ENCODE data around the gene CCDC182. TPM values are rescaled to one million over a fixed set of nuclear protein-coding genes. Genes with fewer than 3 reads are reported as not detected.

CCDC182 gene
- total and polyA plus RNA-seq, 9 of the 15 experiments (the other 6 are each of a cell fraction or from before 2014, with no cell fraction given), result not detected

DNA sequence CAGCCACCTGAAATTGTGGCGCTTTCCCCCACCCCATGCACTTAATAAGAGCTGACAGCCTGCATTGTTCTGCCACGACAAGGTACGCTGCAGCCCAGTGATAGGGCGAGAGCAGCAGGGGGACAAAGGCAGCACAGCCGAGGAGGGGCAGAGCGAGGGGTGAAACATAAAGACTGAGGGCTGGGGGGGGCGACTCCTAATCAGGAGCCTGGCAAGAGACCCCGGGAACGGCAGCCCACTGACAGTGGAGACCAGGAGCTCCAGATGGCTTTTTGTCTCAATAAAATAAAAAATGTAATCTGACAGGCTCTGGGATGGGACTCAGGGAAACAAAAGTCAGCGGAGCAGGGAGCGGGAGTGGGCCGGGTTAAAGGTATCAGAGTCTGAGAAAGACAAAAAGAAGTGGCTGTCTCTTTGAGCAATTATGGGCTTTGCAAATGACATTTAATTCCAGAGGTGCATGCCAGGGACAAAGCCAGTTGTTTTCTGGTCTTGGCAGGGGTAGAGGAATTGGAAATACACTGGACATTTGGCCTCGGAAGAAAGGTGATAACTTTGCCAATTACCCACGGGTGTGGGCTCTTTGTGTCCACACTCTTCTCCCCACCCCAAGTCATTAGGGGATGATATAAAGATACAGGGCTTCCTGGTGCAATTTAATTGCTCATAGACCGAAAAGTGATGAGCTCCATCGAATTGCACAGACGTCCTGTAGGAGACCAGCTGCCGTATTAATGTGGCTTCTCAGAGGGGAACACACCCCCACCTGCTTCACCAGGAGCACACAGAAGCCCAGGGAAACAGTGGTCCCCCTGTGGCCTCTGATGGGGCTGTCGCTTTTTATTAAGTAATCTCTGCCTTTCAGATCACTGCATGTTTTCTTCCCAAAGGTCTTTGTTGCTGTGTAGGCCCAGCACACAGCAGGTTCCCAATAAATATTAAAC lies 17.6 kb upstream of the CCDC182 start:
- no peaks in the 10 kb centered on the region for H3K4me1 ChIP-seq (replicated peaks in 1 of 2; ENCODE audit: control insufficient read depth in 2 of 2, insufficient read depth in 2 of 2, low read length in 2 of 2)
- H4K20me1 ChIP-seq (replicated peaks; ENCODE audit: control insufficient read depth, insufficient read depth, low read length), result peaks cover 7% of the 10 kb centered on the region; the same call in 1 of the 2 replicates
- no TSS peak for BruUV-seq (replicated peaks)
- no peak overlapping the region for H3K4me2 ChIP-seq (ENCODE audit: insufficient read depth, low read length)
- FAIRE-seq (no peak), DNase-seq (ENCODE audit: extremely low read depth in 1 of 4, low spot score in 3 of 4) (no peak), ATAC-seq (no peak)
- intact Hi-C loops (cut with micrococcal nuclease) (no loop called here), in situ Hi-C loops (cut with MboI) (no loop called here)
- no peak overlapping the region for H3K4me3 ChIP-seq
- no peaks in the 10 kb centered on the region for H3K9me1 ChIP-seq (ENCODE audit: control insufficient read depth, insufficient read depth, low read length)
- H3K9me3 ChIP-seq (replicated peaks; ENCODE audit: control insufficient read depth, insufficient read depth, low read depth, low read length), result no peaks in the 10 kb centered on the region
- WGBS (ENCODE audit: insufficient coverage, low coverage, missing lambda C conversion rate), result 4% methylated on average over 19 of the region's 19 CpGs
- no peak for TF ChIP-seq CHCHD3 (CRISPR knock-in tag; IDR thresholded peaks at IDR 0.05)
- no peak for TF ChIP-seq ARID2 (IDR thresholded peaks at IDR 0.05)
- TF ChIP-seq, protein P1, sequence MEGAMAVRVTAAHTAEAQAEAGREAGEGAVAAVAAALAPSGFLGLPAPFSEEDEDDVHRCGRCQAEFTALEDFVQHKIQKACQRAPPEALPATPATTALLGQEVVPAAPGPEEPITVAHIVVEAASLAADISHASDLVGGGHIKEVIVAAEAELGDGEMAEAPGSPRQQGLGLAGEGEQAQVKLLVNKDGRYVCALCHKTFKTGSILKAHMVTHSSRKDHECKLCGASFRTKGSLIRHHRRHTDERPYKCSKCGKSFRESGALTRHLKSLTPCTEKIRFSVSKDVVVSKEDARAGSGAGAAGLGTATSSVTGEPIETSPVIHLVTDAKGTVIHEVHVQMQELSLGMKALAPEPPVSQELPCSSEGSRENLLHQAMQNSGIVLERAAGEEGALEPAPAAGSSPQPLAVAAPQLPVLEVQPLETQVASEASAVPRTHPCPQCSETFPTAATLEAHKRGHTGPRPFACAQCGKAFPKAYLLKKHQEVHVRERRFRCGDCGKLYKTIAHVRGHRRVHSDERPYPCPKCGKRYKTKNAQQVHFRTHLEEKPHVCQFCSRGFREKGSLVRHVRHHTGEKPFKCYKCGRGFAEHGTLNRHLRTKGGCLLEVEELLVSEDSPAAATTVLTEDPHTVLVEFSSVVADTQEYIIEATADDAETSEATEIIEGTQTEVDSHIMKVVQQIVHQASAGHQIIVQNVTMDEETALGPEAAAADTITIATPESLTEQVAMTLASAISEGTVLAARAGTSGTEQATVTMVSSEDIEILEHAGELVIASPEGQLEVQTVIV (CRISPR knock-in tag; IDR thresholded peaks at IDR 0.05; ENCODE audit: borderline replicate concordance), result no peak
- TF ChIP-seq THRAP3 (IDR thresholded peaks at IDR 0.05; ENCODE audit: borderline replicate concordance), result no peak
- no peak for TF ChIP-seq HNRNPUL1 (IDR thresholded peaks at IDR 0.05; ENCODE audit: low read length)
- peaks cover 38 to 48% of the 10 kb centered on the region in 2 experiments for H3K27me3 ChIP-seq (ENCODE audit: control insufficient read depth in 2 of 2, insufficient read depth in 2 of 2, low read length in 2 of 2)
- H3K9ac ChIP-seq (ENCODE audit: insufficient read depth in 1 of 2, low read depth in 2 of 2, low read length in 2 of 2), result no peak overlapping the region
- H3K36me3 ChIP-seq (ENCODE audit: control insufficient read depth, insufficient read depth, low read length), result no peaks in the 10 kb centered on the region
- no peak overlapping the region for H3K27ac ChIP-seq (ENCODE audit: extremely low read depth, low read depth, low read length)
- ChIA-PET CTCF (ENCODE audit: low intra/inter-chr PET ratio) (no interaction called here), POLR2A (interaction anchor here (0.7 to 1.6 kb wide), 2 partner anchors 12 to 86 kb away, joined by 3 to 4 read pairs; no protein-coding TSS in a partner anchor)
- no peaks in the 10 kb centered on the region for H3K79me2 ChIP-seq (ENCODE audit: control insufficient read depth, insufficient read depth, low read length)
- no peak overlapping the region for H2AFZ ChIP-seq (ENCODE audit: low read depth, low read length)
